COLO668 (cell line): ENCODE results near the gene SEC23A.
"Not testable (repeated sequence)": the region's sequence is repeated elsewhere in the genome, so short reads cannot be mapped to it uniquely, and the experiment has no call there.

Source experiments
- DNase-seq: peaks from one replicate; lab custom pipeline; 2025; ENCODE audit not compliant: unreplicated experiment; lab: John Stamatoyannopoulos, UW

SEC23A gene

GRCh38 chr14:39034481-39035296 is 68.3 kb downstream of the SEC23A start:
- DNase-seq: peak; percentile 58

DNA sequence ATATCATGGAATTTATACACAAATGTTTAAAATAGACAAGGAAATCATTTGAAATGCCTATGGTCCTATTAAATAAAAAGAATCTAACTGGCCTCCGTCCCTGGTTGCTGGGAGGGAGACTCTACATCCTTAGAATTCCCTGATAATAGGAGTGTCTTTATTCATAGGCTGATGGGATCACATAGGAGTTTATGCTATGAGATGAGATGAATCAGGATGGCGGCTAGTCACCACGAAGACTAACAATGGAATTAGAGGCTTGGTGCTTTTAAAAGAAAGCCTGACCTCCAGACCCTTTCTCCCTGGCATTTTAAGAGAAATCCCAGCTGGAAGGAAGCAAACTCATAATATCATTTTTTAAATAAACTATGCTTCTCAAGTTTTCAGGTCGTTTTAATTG is 69.7 kb downstream of the SEC23A start:
- DNase-seq: no peak

GRCh38 chr14:39030209-39030608 is 72.8 kb downstream of the SEC23A start:
- no peak for DNase-seq

GRCh38 chr14:39029789-39030188 is 73.2 kb downstream of the SEC23A start:
- DNase-seq: no peak

DNA sequence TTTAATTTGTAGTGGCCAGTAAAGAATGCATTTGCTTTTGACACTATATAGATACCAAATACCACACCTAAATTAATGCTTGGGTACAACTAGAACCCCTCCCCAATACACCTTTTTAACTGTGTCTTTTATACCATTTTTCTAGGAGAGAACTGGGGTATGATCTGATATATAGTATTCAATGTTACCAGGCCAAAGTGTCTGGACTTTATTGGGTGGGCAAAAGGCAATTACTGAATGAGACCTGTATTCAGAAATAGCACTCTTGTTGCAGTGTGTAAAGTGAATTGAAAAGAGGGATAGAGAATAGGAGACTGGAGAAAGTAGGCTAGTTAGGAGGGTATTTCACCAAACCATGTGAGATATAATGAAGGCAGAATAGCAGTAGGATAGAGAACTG is 74.4 kb downstream of the SEC23A start:
- no peak for DNase-seq

DNA sequence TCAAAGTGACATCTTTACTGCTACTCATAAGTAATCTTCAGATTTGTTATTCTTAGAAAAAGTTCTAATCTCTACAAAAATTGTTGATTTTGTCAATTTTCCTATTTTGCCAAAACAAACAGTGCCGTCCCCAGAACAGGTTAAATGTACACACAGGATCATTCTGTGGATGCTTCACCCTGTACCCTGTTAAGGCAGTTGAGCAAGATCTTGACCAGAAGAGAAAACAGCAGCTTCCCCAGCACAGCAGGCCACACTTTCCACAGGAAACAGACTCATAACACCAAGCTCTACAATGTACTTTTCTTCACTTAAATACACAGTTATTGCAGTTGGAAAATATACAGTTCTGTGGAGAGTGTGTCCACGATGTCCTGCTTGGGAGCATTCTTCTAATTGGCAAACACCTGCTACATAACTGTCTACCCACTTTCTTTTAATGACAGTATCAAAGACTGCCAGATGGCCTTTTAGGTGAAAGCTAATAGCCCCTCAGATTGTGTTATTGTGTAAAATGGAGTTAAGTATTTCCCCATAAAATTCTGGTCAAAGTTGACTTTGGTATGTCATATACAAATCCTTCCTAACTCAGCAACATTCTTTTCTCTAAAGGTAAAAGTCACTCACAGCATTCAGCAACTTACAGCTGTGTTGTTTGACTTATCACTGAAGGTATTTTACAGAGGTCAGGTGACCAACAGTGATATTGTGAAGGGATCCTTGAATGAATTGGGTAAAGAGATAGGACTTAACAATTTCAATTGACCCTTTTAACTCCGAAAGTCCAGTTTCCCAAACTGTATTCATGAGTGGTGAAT is 77.0 kb downstream of the SEC23A start:
- no peak for DNase-seq

DNA sequence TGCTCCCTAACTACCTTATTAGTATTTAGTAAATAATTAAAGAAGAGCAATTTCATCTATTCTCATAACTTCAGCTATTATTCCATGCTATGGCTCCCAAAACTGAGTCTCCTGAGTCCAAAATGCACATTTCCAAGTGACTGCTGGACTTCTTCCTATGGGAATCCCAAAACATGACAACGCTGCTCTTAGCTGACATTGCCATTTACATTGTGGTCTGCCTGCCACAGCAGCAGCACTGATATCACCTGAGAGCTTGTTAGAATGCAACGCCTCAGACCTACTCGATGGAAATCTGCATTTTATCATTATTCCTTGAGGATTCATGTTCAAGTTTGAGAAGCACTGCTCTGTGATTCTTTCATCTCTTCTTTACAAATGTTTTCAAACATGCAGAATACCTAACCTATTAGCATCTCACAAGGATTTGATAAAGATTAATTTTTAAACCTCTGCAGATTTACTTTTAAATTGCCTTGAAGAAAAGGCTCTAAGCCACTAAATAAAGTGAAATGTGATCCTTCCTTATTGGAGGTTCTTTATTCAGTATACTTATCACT is 77.7 kb downstream of the SEC23A start:
- no peak for DNase-seq

- DNase-seq: peak; percentile 73
These were observed 78.8 kb downstream of the SEC23A start for GRCh38 chr14:39023939-39024871.

- not testable (repeated sequence) for DNase-seq
These were observed 85.7 kb downstream of the SEC23A start for GRCh38 chr14:39017096-39018016.

- no peak for DNase-seq
These were observed 86.3 kb downstream of the SEC23A start for GRCh38 chr14:39016733-39017095.

GRCh38 chr14:39015964-39016577 is 87.0 kb downstream of the SEC23A start:
- no peak for DNase-seq

GRCh38 chr14:39015360-39015961 is 87.6 kb downstream of the SEC23A start:
- peak; percentile 46 for DNase-seq

- no peak for DNase-seq
These were observed 88.6 kb downstream of the SEC23A start for GRCh38 chr14:39014460-39014859.

GRCh38 chr14:39008965-39009364 is 94.1 kb downstream of the SEC23A start:
- DNase-seq: not testable (repeated sequence)

- no peak for DNase-seq
These were observed 96.2 kb downstream of the SEC23A start for GRCh38 chr14:39006721-39007410.

DNA sequence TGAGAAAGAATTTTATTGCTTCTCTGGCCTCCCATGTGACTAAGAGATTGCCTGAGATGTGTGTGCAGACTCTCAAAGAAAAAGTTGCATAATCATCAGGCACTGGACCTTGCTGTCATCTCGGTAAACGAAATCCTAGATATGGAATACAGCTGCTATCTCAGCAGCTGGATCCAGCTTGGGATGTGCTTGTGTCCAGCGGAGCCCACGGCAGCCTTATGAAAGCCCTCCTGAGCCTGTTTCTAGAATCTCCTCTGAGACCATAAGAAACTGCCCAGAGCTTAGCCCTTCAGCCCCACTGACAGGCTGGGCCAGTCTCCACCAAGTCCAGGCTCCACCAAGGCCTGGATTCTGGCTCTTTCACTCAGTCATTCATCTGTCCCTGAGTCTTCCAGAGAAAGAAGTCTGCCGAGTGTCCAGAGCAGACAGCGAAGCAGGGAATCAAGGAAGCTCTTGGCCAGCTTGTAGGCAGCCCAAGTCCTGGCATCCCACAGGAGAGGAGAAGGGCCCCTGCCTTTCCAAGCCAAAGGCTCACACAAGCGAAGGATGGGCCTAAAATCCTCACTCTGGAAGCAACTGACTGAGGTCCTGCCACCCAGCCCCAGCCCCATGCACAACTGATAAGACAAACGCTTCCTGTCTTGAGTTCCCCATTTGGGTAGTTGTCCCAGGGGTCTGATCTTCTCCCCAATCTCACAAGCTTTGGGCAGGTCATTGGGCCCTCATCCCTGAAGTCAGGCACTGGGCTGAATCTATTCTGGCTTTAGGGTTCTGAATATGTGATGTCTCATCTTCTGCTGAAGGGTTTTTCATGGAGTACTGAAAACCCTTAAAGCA is 97.8 kb downstream of the SEC23A start:
- no peak for DNase-seq

GRCh38 chr14:38999949-39000348 is 103.1 kb downstream of the SEC23A start:
- DNase-seq: no peak
